NK-92 treated with Interleukin-12 subunit alpha and Interleukin-12 subunit beta, amount 100 ng/mL, for 24 hours (cell line): Measurements from ENCODE around the gene ATP4A.

Experiments used
- DNase-seq: peaks from one replicate; lab custom pipeline; 2025; lab: John Stamatoyannopoulos, UW

ATP4A gene

DNA sequence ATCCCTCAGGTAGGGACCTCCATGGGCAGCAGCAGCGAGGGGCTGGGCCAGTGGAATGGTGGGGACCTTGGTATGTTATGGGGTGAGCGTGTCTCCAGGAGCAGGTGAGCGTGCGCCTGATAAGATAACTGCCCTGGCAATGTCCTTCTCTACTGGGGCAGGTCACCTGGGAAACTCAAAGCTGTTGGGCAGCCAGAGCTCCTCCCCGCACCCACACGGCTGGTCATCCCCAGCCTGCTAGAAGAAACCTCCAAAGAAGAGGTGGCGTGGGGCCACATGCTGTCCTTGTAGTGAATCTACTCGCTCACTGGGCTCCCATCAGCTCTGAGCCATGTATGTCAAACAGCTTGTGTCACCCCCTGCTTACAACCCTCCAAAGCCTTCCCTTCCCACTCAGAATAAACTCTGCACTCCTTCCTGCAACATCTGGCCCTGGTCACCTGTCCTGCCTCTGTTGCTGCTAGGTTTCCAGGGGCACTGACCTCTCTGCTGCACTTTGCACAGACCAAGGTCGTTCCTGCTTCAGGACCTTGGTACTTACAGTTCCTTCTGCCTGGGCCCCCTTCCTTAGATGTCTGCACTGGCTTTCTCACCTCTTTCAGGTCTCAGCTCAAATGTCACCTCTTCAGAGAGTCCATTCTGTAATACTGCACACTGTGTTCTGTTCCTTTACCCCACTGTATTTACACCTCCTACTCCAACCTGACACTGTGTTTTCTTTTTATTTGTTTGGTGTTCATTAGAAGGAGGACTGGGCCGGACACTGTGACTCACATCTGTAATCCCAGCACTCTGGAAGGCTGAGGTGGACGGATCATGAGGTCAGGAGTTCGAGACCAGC is 1.8 kb upstream of the ATP4A start:
- no peak for DNase-seq

DNA sequence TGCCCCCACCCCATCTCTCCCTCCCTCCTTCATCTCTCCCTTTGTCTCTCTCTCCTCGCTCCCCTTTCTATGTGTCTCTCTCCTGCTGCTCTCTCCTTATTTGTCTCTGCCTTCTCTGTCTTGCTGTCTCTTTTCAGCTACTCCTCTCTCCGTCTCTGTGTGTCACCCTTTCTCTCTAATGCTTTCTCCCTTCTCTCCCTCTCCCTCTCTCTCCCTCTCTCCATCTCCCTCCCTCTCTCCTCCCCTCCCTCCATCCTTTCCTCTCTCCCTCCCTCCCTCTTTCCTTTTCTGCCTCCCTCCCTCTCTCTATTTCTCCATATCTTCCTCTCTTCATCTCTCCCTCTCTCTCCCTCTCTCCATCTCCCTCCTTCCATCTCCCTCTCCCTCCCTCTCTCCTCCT is 682 bp downstream of the ATP4A start:
- no peak for DNase-seq

DNA sequence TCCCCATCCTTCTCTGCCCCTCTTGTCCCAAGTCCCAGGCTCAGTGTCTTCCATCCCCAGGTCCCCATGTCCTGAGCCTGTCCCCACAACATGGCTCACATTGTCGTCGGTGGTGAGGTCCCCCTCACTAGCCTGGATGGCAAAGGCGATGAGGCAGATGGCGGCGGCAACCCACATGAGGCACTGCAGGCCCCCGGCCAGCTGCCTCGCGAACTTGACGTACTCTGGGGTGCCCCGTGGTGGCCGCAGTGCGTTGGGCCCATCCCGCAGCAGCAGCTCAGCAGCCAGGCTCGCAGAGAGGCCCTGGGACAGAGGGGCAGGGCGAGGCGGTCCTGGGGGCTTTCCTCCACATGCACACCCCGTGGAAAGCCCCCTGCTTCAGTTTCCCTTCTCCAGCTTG is 1.1 kb downstream of the ATP4A start:
- no peak for DNase-seq

DNA sequence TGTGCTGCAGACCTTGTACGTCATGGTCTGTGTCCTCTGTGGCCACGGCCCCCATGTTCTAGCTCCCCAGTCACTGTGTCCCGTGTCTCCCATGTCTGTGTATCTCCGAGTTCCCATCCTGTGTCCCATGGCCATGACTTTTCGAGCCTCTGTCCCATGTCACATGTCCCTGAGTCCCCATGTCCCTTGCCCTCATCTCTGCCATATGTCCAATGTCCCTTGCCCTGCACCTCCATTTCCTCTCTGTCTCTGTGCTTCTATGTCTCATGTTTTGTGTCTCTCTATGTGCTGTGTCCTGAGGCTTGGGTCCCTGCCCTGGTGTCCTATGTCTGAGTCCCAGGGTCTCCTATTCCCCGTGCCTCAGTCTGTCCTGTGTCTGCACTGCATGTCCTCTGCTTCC is 2.0 kb downstream of the ATP4A start:
- DNase-seq: no peak

DNA sequence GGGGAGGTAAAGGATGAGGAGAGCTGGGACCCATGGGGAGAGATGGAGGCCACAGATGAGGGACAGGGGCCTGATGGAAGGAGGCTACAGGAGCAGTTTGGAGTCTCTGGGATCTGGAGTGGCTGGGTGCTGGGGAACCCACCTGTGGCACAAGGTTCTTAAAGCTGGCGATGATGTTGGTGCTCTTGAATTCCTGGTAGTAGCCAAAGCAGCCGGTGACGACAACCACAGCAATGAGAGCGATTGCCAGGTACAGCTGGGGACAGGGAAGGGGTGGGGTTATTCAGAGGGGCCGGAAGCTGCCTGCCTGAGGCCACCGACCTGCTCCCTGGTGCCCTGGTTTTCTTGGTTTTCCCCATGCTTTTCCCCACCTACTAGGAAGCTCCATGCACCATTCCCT is 2.8 kb downstream of the ATP4A start:
- no peak for DNase-seq

DNA sequence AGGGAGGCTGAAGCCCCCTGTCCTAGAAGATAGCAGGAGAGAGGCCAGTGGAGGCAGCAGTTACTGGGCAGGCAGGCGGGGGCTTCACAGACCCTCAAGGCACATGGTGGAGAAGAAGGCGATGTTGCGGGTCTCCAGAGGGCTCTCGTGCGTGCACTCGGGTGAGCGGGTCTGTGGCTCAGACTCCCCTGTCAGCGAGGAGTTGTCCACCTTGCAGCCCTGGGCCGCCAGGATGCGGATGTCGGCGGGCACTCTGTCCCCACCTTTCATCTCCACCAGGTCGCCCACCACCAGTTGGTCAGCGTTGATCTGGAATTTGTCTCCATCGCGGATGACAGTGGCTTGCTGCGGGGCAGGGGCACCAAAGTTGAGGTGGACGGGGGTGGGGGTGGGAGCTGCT is 3.2 kb downstream of the ATP4A start:
- no peak for DNase-seq

DNA sequence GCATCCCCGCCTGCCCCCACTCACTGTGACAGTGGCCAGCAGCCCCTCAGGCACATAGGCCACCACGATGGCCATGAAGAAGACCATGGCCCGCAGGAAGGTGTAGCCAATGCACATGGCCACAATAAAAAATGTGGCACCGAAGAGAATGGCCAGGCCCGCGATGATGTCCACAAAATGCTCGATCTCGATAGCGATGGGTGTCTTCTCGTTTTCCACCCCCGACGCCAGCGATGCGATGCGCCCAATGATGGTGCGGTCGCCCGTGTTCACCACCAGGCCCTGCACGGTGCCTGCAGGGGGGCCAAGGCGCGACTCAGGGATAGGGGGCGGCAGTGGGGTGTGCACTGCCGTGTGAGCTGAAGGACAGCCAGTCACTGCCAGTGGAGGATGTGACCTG is 3.7 kb downstream of the ATP4A start:
- DNase-seq: no peak

DNA sequence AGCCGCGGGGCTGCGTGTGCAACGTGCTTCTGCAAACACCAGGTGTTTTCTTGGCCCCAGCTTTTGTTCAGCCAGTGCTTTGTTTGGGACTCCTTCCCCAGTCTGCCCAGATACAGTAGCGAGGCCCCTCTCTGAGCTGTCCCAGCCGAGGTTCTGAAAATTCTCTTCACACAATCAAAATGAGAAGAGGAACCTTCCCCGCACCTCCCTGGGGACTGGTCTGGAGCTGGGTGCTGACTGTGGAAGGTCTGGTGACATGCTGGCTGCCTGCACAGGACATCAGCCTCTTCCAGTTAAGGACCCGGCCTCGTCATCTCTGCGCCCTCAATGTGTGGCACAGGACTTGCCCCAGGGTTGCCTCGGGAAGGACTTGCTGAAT is 4.2 kb downstream of the ATP4A start:
- DNase-seq: no peak

DNA sequence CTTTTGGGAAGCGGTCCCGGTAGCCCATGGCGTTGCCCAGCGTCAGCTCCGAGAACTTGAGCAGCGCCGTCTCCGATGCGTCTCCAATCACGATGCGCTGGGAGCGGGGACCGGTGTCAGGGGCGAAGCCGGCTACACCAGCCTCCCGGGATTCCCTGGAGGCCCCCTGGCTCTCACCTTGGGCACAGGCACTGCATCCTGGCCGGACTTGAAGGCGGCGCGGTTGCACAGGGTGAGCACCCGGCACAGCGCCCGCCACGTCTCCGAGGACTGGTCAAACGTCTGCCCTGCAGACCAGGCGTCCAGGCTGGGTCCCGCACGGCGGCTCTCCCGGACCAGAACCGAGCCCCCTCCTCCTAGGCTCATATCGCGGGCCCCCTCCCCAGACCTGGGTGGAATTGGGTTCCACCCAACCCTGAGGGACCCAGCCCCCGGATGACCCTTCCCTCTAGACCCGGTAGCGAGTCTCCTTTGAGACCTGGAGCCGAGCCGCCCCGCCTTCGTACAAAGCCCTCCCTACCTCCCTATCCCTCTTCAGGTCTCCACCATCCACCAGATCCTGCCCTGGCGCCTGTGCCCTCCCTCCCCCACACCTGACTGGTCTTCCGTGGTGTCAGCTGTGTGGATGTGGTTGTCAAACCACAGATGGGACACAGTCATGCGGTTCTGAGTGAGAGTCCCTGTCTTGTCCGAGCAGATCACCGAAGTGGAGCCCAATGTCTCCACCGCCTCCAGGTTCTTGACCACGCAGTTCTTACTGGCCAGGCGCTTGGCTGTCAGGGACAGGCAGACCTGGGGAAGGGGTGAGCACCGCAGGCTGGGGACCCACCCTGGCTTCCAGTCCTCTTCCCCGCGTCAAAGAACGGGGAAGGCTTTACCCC is 4.8 kb downstream of the ATP4A start:
- no peak for DNase-seq

DNA sequence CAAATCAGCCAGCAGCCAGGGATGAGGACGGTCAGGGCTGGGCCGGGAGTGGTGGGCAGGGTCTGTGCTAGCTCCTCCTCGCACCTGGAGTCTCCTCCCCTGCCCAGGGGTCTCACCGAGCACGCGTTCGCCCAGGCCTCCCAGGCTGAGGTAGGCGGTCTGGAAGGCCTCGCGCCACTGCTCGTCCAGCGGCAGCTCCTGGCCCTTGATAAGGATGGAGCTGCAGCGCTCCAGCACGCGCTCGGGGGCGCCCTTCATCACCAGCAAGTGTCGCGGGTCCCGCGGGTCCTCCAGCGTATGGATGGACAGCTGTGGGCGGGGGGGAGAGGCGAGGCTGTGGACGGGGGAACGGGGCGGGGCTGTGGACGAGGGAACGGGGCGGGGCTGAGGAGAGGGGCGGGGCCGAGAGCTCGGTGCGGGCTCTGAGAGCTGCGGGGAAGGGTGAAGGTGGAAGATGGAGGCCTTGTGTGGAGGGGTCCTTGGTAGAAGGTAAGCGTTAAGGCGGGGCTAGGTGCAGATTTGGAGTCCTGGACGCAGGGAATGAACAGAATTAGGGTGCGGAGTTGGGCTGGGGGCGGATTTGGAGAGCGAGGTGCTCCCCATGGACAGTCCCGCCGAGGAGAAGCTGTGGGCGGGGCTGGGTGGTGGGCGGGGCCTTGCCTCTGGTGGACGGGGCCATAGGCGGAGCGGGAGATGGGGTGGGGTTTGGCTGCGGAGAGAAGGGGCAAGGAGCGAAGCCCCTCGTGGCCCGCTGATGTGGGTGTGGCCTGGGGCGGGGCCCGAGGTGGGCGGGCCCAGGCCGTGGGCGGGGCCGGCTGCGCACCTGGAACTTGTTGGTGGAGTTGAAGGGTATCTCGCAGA is 5.7 kb downstream of the ATP4A start:
- no peak for DNase-seq

DNA sequence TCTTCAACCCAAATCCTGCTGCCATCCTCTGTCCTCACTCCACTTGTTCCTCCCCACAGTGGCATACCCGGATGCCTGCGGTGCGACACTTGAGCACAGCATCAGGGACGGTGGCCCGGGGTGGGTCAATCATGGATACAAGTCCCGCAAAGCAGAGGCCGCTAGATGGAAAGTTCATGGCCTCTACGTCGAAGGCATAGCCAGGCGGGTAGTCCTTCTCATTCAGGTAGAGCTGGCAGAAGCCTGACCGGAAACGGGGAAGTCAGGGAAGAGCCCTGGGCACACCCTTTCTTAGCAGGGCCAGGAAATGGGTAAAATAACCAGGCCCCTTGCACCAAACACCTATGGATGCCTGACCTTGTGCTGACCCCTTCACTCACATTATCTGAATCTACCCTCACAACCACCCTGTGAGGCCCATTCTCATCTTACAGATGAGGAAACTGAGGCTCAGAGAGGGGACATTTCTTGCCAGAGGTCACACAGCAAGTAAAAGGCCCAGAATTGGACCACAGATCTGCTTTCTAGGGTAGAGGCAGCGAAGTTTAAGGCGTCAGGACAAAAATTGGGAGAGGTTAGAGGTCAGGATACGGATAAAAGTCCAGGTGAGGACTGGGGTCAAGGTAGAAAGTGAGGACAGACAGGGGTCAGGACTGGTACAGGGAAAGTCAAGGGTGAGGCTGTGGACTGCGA is 6.5 kb downstream of the ATP4A start:
- DNase-seq: no peak

DNA sequence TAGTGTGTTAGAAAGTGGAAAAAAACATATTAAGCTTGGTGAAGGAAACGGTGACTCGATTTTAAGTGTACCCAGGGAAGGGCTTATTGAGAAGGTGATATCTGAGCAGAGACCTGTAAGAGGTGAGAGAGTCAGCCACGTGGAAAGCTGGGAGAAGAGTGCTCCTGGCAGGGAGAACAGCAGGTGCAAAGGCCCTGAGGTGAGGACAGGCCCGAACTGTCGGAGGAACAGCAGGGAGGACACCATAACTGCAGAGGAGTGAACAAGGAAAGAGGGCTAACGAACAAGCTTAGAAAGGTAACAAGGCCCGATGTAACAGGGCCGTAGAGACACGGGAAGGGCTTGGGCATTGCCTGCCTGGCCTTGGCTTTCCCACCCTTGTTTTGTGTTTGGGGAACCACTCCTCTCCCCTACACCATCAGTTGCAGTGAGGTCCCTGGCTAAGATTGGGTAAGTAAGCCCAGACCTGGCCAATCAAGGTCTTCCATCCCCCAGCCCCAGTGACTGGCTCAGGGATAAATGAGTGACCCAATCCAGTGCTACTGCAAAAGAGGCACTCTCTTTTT is 7.3 kb downstream of the ATP4A start:
- DNase-seq: no peak

DNA sequence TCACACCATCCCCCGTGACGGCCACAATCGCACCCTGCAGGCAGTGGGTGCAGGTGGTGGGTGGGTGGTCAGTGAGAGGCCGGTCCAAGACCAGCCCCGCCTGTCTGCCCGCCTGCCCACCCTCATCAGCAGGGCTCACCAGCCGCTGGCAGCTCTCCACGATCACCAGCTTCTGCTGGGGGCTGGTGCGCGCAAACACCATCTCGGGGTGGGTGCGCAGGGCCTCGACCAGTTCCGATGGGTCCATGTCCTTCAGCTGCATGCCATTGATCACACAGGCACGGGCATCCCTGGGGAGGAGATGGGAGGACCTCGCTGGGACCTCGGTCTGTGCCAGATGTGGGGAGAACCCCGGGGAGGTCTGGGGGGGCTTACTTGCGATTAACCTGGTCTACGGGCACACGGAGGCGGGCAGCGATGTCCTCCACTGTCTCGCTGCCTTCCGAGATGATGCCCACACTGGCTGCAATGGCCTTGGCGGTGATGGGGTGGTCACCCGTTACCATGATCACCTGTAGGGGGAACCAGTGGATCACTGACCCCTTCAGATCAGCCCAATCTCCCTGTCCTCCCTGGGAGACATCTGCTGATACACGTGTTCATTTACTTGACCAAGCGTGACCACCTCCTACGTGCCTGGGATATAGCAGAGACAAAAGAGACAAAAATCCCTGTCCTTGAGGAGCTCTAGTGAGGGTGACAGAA is 8.0 kb downstream of the ATP4A start:
- no peak for DNase-seq

DNA sequence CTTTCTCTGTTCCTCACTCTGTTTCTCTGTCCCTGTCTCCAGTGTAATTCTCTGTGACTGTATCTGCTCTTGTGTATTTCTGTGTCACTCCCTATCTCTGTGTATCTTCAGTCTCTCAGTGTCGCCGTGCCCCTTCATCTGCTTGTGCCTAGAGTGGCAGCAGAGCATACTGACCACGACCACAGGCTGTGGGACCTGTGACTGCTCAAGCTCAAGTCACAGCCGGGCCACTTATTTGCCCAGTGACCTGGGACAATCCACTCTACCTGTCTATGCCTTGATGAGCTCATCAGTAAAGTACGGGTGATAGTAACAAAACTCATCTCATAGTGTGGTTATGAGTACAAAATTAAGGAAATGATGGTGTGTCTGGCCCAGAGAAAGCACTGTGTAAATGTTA is 9.4 kb downstream of the ATP4A start:
- DNase-seq: no peak

DNA sequence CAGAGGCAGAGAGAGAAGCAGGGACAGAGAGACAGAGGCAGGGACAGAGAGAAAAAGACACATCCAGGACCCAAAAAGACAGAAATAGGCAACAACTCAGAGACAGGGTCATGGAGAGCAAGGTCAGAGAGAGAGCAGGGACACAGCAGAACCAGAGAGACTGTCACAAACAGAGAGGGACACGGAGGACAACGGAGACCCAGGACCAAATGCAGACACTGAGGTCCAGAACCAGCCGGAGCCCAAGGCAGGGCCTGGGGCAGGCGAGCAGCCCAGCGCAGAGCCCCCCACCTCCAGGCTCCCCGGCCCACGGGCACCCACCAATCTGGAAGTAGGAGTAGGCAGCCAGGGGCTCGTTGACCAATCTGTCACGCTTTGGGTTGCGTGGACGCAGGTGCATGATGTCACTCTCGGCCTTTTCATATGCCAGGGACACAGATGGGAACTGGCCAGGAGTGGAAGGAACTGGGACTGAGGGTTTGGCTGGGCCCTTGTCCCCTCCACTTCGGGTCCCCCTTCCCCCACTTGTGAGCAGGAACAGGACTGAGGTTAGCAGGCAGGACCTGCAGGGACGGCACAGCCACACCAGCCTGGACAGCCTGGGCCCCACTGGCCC is 10.0 kb downstream of the ATP4A start:
- no peak for DNase-seq

DNA sequence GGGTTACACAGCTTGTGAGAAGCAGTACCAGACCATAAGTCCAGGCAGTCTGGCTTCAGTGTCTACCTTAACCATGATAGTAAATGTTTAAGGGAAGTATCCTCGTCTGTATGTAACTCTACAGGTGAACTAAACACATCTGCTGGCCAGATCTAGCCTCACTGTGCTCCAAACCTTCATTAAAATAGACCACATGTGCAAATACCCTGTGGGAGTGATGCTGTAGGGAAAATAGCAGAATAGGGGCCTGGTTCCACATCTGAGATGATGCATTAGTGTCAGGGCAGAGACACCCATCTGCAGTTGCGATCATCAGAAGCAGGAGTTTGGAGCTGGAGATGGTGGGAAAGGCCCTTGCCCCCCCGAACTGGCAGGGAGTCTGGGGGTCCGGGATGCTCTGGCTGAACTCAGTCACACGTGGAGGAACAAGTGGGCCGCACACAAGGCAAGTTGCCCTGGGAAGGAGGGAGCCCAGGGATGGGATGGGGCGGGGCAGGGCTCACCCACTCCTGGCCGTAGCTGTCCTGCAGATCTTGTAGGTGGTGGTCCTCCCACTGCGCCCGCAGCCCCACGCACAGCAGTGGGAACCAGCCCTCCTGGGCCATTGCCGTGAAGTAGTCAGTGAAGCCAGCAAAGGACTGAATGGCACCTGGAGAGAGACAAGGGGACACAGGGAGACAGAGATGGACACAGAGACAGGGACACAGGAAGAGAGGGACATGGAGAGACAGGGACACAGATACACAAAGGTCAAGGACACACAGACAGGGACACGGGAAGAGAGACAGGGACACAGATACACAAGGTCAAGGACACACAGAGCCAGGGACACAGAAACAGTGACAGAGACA is 10.7 kb downstream of the ATP4A start:
- no peak for DNase-seq

DNA sequence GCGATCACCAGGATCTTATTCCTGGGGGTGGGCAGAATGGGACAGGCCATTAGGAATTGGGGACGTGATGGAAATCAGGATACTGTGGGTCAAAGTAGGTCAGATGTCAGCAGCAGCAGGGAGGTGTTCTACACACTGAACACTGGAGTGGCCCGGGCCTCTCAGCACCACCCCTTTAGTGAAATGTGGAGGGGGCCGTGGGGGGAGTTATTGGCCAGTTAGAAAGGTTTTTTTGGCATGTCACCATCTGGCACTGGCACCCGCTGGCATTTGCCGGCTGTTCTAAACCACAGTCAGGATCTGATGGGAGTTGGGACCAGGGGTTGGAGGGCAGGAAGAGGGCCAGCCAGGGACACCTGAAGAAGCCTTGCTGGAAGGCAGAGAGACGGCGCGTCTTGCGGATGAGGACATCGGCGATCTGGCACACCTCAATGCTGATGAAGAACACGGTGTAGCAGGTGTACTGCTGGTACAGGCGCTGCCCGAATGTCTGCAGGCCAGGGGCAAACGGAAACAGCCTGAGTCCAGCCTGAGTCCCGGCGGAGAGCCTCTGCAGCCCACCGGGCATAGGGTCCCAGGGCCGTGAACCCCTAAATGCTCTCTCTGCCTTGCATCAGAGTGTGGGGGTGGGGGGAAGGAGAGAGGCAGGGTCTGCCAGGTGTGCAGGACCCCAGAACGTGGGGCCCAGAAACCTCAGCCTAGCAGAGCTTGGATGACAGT is 12.2 kb downstream of the ATP4A start:
- no peak for DNase-seq

DNA sequence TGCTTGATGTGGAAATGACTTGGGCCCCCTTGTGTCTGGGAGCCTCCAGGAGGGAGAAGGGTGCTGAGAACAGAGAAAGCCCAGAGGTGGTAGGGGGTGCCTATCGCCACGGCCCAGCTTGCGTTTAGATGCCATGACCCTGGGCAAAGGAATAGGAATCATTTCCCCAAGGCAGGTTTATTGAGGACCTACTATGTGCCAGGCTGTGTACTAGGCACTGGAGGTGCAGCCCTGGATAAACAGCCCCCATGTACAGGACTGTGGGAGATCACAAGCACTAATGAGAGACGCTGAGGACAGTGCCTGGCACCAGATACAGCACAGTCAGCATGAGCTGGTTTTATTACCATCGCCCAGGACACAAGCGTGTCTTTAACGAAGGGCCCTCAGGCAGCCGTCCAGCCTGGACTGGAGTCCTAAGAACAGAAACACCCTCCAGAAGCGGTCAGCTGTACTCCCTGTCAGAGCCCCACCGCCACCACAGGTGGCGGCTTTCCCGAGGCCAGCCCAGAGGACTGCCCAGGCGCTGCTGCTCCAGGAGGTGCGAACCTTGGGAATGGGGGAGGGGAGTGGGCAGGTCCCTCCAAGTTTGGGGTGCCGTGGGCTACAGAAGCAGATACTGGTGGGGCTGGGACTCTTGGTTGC is 13.5 kb downstream of the ATP4A start:
- DNase-seq: no peak
